Naive thymus-derived CD4-positive, alpha-beta T cell (primary cell): ENCODE measurements around the gene CELF3. TPM values are rescaled to one million over a fixed set of nuclear protein-coding genes. Genes with fewer than 3 reads are reported as not detected.

Experiments
- ATAC-seq: fragments of 150-1000 bp; cut with Tn5 transposase; 2 replicates; pipeline ENCODE4 v1.10.0; 2021; ENCODE audit warnings: mild to moderate bottlenecking, moderate library complexity
- CTCF ChIA-PET: fragments of 350-600 bp; sonication (Branson Sonifier 250); formaldehyde crosslinking; loops from one replicate; lab custom pipeline; 2021; ENCODE audit warnings: antibody characterized with exemption; lab: Charles Lee
- POLR2A ChIA-PET: fragments of 350-600 bp; sonication (Branson Sonifier 250); formaldehyde crosslinking; loops from one replicate; lab custom pipeline; 2021; ENCODE audit warnings: antibody characterized with exemption, inconsistent platforms; lab: Charles Lee
- DNase-seq, 9 donors: peaks; one replicate each; pipeline versions ENCODE4 v3.0.0 to v3.0.0-alpha.2; 2020 to 2022; ENCODE audit warnings: mixed read lengths in 1 of 9
- H3K27ac ChIP-seq: one replicate; pipeline ENCODE4 v1.7.0; 2013; ENCODE audit warnings: mild to moderate bottlenecking, low read depth, low read length, moderate library complexity
- H3K27me3 ChIP-seq, 2 donors: one replicate each; pipeline ENCODE4 v1.7.0; 2013; ENCODE audit warnings: low read length in 2 of 2, mild to moderate bottlenecking in 2 of 2, moderate library complexity in 2 of 2; ENCODE audit not compliant: control insufficient read depth in 2 of 2, insufficient read depth in 2 of 2
- H3K36me3 ChIP-seq, 3 experiments: 1 replicate in 2 of 3; 2 replicates in 1 of 3; pipeline ENCODE4 v1.7.0; 2013; ENCODE audit warnings: low read length in 3 of 3, mild to moderate bottlenecking in 3 of 3, moderate library complexity in 1 of 3; ENCODE audit not compliant: insufficient read depth in 3 of 3, control insufficient read depth in 2 of 3
- H3K4me1 ChIP-seq, 2 donors: one replicate each; pipeline ENCODE4 v1.7.0; 2013; ENCODE audit warnings: low read length in 2 of 2, mild to moderate bottlenecking in 2 of 2, moderate library complexity in 1 of 2; ENCODE audit not compliant: control insufficient read depth in 2 of 2, insufficient read depth in 2 of 2
- H3K4me3 ChIP-seq: 2 replicates; pipeline ENCODE4 v1.7.0; 2013; ENCODE audit warnings: mild to moderate bottlenecking, low read length
- H3K9me3 ChIP-seq, 3 experiments: 1 replicate in 2 of 3; 2 replicates in 1 of 3; pipeline ENCODE4 v1.7.0; 2013; ENCODE audit warnings: low read length in 3 of 3; ENCODE audit not compliant: control insufficient read depth in 2 of 3
- H3K27ac Mint-ChIP-seq, 9 donors: one replicate each; pipeline ENCODE4 v1.8.0; 2020 to 2022; ENCODE audit warnings: mixed read lengths in 9 of 9, mild to moderate bottlenecking in 8 of 9, moderate library complexity in 5 of 9, inconsistent platforms in 2 of 9
- H3K27me3 Mint-ChIP-seq, 5 donors: one replicate each; pipeline ENCODE4 v1.8.0; 2021 to 2022; ENCODE audit warnings: mixed read lengths in 5 of 5, mild to moderate bottlenecking in 1 of 5
- H3K36me3 Mint-ChIP-seq, 5 donors: one replicate each; pipeline ENCODE4 v1.8.0; 2020 to 2022; ENCODE audit warnings: mixed read lengths in 5 of 5, mild to moderate bottlenecking in 3 of 5, inconsistent platforms in 1 of 5
- H3K4me1 Mint-ChIP-seq, 7 donors: one replicate each; pipeline ENCODE4 v1.8.0; 2020 to 2022; ENCODE audit warnings: mixed read lengths in 7 of 7, mild to moderate bottlenecking in 3 of 7, inconsistent platforms in 1 of 7
- H3K4me3 Mint-ChIP-seq, 10 donors: one replicate each; pipeline ENCODE4 v1.8.0; 2020 to 2022; ENCODE audit warnings: mild to moderate bottlenecking in 10 of 10, mixed read lengths in 10 of 10, moderate library complexity in 6 of 10, inconsistent platforms in 2 of 10
- H3K9me3 Mint-ChIP-seq, 11 donors: one replicate each; pipeline ENCODE4 v1.8.0; 2020 to 2022; ENCODE audit warnings: mixed read lengths in 11 of 11, mild to moderate bottlenecking in 4 of 11, inconsistent platforms in 1 of 11, moderate library complexity in 1 of 11
- intact Hi-C, 2 donors: fragments of 100-400 bp; cut with micrococcal nuclease; formaldehyde crosslinking; loops; one replicate each; pipeline ENCODE4 v1.15.1; 2023
- polyA plus RNA-seq, 2 donors: library from polyadenylated mRNA; unstranded; fragments of 300-500 nt; fragmentation: Illumina TruSeq; gene quantifications; one replicate each; pipeline ENCODE4 v1.2.3, GENCODE V29; 2021
- total RNA-seq, 6 experiments: library from RNA in 5 of 6; stranded (reverse) in 5 of 6; gene quantifications; 1 replicate in 5 of 6; 2 replicates in 1 of 6; pipeline ENCODE4 v1.2.3 and lab custom pipeline; 2021 to 2026

Gene CELF3
- total and polyA plus RNA-seq, 7 experiments from 2014 or later: not detected

GRCh38 chr1:151705753-151706463 is 10.7 kb downstream of the CELF3 start:
- Histone ChIP-seq H3K4me3 (no peak overlapping the region), H3K4me1 (no peaks in the 10 kb centered on the region), H3K36me3 (peaks cover 0 to 13% (median 0%) of the 10 kb centered on the region in 3 experiments), H3K27me3 (no peaks in the 10 kb centered on the region), H3K9me3 (no peaks in the 10 kb centered on the region), H3K27ac (no peak overlapping the region)
- Mint-ChIP-seq H3K27ac (peak overlapping the region in 1 of 9 donors; percentile 49), H3K9me3 (no peaks in the 10 kb centered on the region), H3K4me1 (peaks cover 0 to 11% (median 5%) of the 10 kb centered on the region in 7 donors), H3K4me3 (no peak overlapping the region), H3K27me3 (no peaks in the 10 kb centered on the region), H3K36me3 (peaks cover 0 to 2% (median under 1%) of the 10 kb centered on the region in 5 donors)
- DNase-seq (no peak), ATAC-seq (no peak)
- POLR2A ChIA-PET: no interaction called here
- CTCF ChIA-PET: no interaction called here
- intact Hi-C loops: no loop called here

- no peaks in the 10 kb centered on the region for H3K9me3 ChIP-seq
- intact Hi-C loops: no loop called here
- no peak overlapping the region for H3K4me3 ChIP-seq
- H3K36me3 Mint-ChIP-seq: peaks cover 1 to 10% (median 4%) of the 10 kb centered on the region in 5 donors
- no peaks in the 10 kb centered on the region for H3K9me3 Mint-ChIP-seq
- CTCF ChIA-PET: no interaction called here
- no peak overlapping the region for H3K27ac ChIP-seq
- ATAC-seq (no peak), DNase-seq (no peak)
- peak overlapping the region in 1 of 9 donors; percentile 86 for H3K27ac Mint-ChIP-seq
- no peaks in the 10 kb centered on the region for H3K27me3 Mint-ChIP-seq
- peaks cover 0 to 11% (median 5%) of the 10 kb centered on the region in 7 donors for H3K4me1 Mint-ChIP-seq
- H3K36me3 ChIP-seq: peaks cover 0 to 20% (median 0%) of the 10 kb centered on the region in 3 experiments
- H3K4me1 ChIP-seq: no peaks in the 10 kb centered on the region
- H3K4me3 Mint-ChIP-seq: no peak overlapping the region
- POLR2A ChIA-PET: no interaction called here
- no peaks in the 10 kb centered on the region for H3K27me3 ChIP-seq
These were observed 11.5 kb downstream of the CELF3 start for GRCh38 chr1:151705146-151705545.

- no peak overlapping the region for H3K27ac Mint-ChIP-seq
- Histone ChIP-seq H3K9me3 (no peaks in the 10 kb centered on the region), H3K4me1 (no peaks in the 10 kb centered on the region), H3K4me3 (no peak overlapping the region), H3K27me3 (no peaks in the 10 kb centered on the region), H3K27ac (no peak overlapping the region), H3K36me3 (peaks cover 0 to 29% (median 3%) of the 10 kb centered on the region in 3 experiments)
- no peaks in the 10 kb centered on the region for H3K27me3 Mint-ChIP-seq
- DNase-seq: no peak
- no peak overlapping the region for H3K4me3 Mint-ChIP-seq
- H3K36me3 Mint-ChIP-seq: peaks cover 4 to 18% (median 13%) of the 10 kb centered on the region in 5 donors
- ChIA-PET POLR2A (no interaction called here), CTCF (interaction anchor here (0.6 kb wide), 1 partner anchor 11 kb away, joined by 3 read pairs; no protein-coding TSS in a partner anchor)
- H3K4me1 Mint-ChIP-seq: peaks cover 0 to 11% (median 5%) of the 10 kb centered on the region in 7 donors
- no peak for ATAC-seq
- H3K9me3 Mint-ChIP-seq: no peaks in the 10 kb centered on the region
- intact Hi-C loops: no loop called here
These were observed 12.4 kb downstream of the CELF3 start for GRCh38 chr1:151704246-151704645.

- H3K27ac Mint-ChIP-seq: peak overlapping the region in 3 of 9 donors; percentile 11 to 67 (median 28)
- peaks cover 0 to 11% (median 5%) of the 10 kb centered on the region in 7 donors for H3K4me1 Mint-ChIP-seq
These were observed 12.8 kb downstream of the CELF3 start for GRCh38 chr1:151703813-151704212.

GRCh38 chr1:151702936-151703335 is 13.7 kb downstream of the CELF3 start:
- intact Hi-C loops: no loop called here
- no peak overlapping the region for H3K4me3 ChIP-seq
- Mint-ChIP-seq H3K4me3 (no peak overlapping the region), H3K27me3 (no peaks in the 10 kb centered on the region), H3K4me1 (peaks cover 0 to 11% (median 5%) of the 10 kb centered on the region in 7 donors), H3K27ac (no peak overlapping the region), H3K36me3 (peaks cover 4 to 22% (median 13%) of the 10 kb centered on the region in 5 donors), H3K9me3 (no peaks in the 10 kb centered on the region)
- ChIA-PET CTCF (no interaction called here), POLR2A (no interaction called here)
- no peaks in the 10 kb centered on the region for H3K4me1 ChIP-seq
- H3K9me3 ChIP-seq: no peaks in the 10 kb centered on the region
- H3K27ac ChIP-seq: no peak overlapping the region
- no peaks in the 10 kb centered on the region for H3K27me3 ChIP-seq
- peaks cover 0 to 41% (median 6%) of the 10 kb centered on the region in 3 experiments for H3K36me3 ChIP-seq
- ATAC-seq: no peak
- no peak for DNase-seq

More at GRCh38 chr1:151703813-151704212, 12.8 kb downstream of the CELF3 start:
- ChIA-PET POLR2A (no interaction called here), CTCF (interaction anchor here (0.6 kb wide), 1 partner anchor 11 kb away, joined by 3 read pairs; no protein-coding TSS in a partner anchor)
- no peak for DNase-seq
- H3K4me3 ChIP-seq: no peak overlapping the region
- H3K27ac ChIP-seq: no peak overlapping the region
- Mint-ChIP-seq H3K36me3 (peaks cover 4 to 20% (median 13%) of the 10 kb centered on the region in 5 donors), H3K4me3 (peak overlapping the region in 1 of 10 donors; percentile 24), H3K9me3 (no peaks in the 10 kb centered on the region), H3K27me3 (no peaks in the 10 kb centered on the region)
- H3K9me3 ChIP-seq: no peaks in the 10 kb centered on the region
- peaks cover 0 to 33% (median 6%) of the 10 kb centered on the region in 3 experiments for H3K36me3 ChIP-seq
- no peaks in the 10 kb centered on the region for H3K27me3 ChIP-seq
- intact Hi-C loops: no loop called here
- ATAC-seq: no peak
- H3K4me1 ChIP-seq: no peaks in the 10 kb centered on the region

- Mint-ChIP-seq H3K27me3 (no peaks in the 10 kb centered on the region), H3K4me1 (peaks cover 0 to 7% (median 5%) of the 10 kb centered on the region in 7 donors), H3K27ac (no peak overlapping the region), H3K9me3 (no peaks in the 10 kb centered on the region), H3K4me3 (no peak overlapping the region), H3K36me3 (peaks cover 4 to 31% (median 18%) of the 10 kb centered on the region in 5 donors)
- H3K4me1 ChIP-seq: no peaks in the 10 kb centered on the region
- DNase-seq (no peak), ATAC-seq (no peak)
- H3K27ac ChIP-seq: no peak overlapping the region
- ChIA-PET CTCF (interaction anchor here (0.6 kb wide), 1 partner anchor 732 kb away, joined by 3 read pairs; no protein-coding TSS in a partner anchor), POLR2A (no interaction called here)
- H3K27me3 ChIP-seq: no peaks in the 10 kb centered on the region
- intact Hi-C loops: no loop called here
- H3K4me3 ChIP-seq: no peak overlapping the region
- peaks cover 0 to 55% (median 6%) of the 10 kb centered on the region in 3 experiments for H3K36me3 ChIP-seq
- no peaks in the 10 kb centered on the region for H3K9me3 ChIP-seq
These were observed 15.1 kb downstream of the CELF3 start for GRCh38 chr1:151701515-151701914.
